ENCODE results near the gene TBC1D23.

The TBC1D23 gene

GRCh38 chr3:100264242-100264641 is 3.5 kb downstream of the TBC1D23 start:
- no peak overlapping the region for H3K4me3 ChIP-seq (replicated peaks; ENCODE audit: low read depth, low read length)
- DNase-seq (ENCODE audit: low read depth) = no peak
- no peak for TF ChIP-seq CTCF (IDR thresholded peaks at IDR 0.05; ENCODE audit: low read length, missing control alignments)

- no peak overlapping the region for H3K4me3 ChIP-seq (replicated peaks; ENCODE audit: low read depth, low read length)
- no peak for DNase-seq (ENCODE audit: low read depth)
- TF ChIP-seq CTCF (IDR thresholded peaks at IDR 0.05; ENCODE audit: low read length, missing control alignments) = no peak
These were observed 4.2 kb downstream of the TBC1D23 start for GRCh38 chr3:100265016-100265415.

GRCh38 chr3:100266531-100266930 is 5.7 kb downstream of the TBC1D23 start:
- H3K4me3 ChIP-seq (replicated peaks; ENCODE audit: low read depth, low read length) = no peak overlapping the region
- TF ChIP-seq CTCF (IDR thresholded peaks at IDR 0.05; ENCODE audit: low read length, missing control alignments) = no peak
- DNase-seq (ENCODE audit: low read depth) = no peak

- H3K4me3 ChIP-seq (replicated peaks; ENCODE audit: low read depth, low read length) = no peak overlapping the region
- no peak for DNase-seq (ENCODE audit: low read depth)
- no peak for TF ChIP-seq CTCF (IDR thresholded peaks at IDR 0.05; ENCODE audit: low read length, missing control alignments)
These were observed 7.4 kb downstream of the TBC1D23 start for GRCh38 chr3:100268156-100268555.

- no peak for TF ChIP-seq CTCF (IDR thresholded peaks at IDR 0.05; ENCODE audit: low read length, missing control alignments)
- no peak overlapping the region for H3K4me3 ChIP-seq (replicated peaks; ENCODE audit: low read depth, low read length)
- DNase-seq (ENCODE audit: low read depth) = no peak
These were observed 8.2 kb downstream of the TBC1D23 start for GRCh38 chr3:100269001-100269400.

- peak; percentile 69 for DNase-seq (ENCODE audit: low read depth)
- no peak for TF ChIP-seq CTCF (IDR thresholded peaks at IDR 0.05; ENCODE audit: low read length, missing control alignments)
- no peak overlapping the region for H3K4me3 ChIP-seq (replicated peaks; ENCODE audit: low read depth, low read length)
These were observed 8.8 kb downstream of the TBC1D23 start for GRCh38 chr3:100269410-100270214.

- no peak for TF ChIP-seq CTCF (IDR thresholded peaks at IDR 0.05; ENCODE audit: low read length, missing control alignments)
- no peak for DNase-seq (ENCODE audit: low read depth)
- no peak overlapping the region for H3K4me3 ChIP-seq (replicated peaks; ENCODE audit: low read depth, low read length)
These were observed 9.4 kb downstream of the TBC1D23 start for GRCh38 chr3:100270215-100270583.

Data from fibroblast of pulmonary artery (primary cell).